ENCODE results near the gene PNISR.

PNISR gene

DNA sequence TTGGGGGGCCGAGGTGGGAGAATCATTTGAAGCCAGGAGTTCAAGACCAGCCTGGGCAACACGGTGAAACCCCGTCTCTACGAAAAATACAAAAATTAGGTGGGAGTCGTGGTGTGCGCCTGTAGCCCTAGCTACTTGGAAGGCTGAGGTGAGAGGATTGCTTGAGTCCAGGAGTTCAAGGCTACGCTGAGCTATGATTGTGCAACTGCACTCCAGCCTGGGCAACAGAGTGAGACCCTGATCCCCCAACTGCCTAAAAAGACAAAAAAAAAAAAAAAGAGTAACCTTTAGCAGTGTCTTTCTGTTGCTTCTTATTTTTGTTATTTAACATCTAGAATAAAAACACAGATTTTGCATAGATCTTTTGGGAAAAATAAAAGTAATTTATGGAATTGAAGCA lies 18.0 kb downstream of the PNISR start:
- DNase-seq = no peak

GRCh38 chr6:99402448-99402847 lies 22.7 kb downstream of the PNISR start:
- no peak for DNase-seq

GRCh38 chr6:99397287-99397686 lies 27.8 kb downstream of the PNISR start:
- DNase-seq = no peak

DNA sequence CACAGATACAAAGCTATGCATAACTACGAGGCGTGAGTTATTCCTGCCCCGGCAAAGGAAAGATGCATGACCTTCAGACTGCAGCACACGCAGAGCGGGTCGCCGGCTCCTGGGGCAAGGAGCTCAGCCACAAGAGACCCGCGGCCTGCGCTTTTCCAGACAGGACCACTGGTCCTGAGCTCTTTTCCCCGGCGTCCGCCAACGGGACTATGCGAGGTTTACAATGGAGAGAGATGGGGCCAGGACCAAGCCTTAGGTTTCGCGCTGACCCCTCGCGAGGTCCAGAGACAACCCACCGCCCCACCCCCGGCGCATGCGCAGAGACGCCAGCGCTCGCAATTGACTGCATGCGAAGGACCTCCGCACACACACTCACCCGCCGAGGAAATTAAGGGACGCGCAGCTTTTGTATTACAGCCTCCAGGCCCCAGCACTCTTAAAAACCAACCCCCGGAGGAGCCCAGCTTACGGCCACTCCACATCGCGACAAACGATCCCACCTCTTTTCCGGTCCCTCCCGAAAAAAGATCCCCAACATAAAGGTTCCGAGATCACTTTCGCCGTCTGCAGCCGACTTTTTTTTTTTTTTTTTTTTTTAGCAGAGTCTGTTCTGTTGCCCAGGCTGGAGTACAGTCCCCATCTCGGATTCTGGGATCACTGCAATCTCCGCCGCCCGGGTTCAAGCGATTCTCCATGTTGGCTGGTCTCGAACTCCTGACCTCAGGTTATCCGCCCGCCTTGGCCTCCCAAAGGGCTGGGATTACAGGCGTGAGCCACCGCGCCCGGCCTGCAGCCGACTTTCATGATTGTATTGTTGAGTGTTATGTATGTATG lies 31.2 kb downstream of the PNISR start, which contains the start of gene COQ3:
Gene COQ3 (minus strand): TSS at position 498 of the 834 bp plus-strand sequence. CDS start 16 bp downstream, at position 482.
- DNase-seq = peak; percentile 74

DNA sequence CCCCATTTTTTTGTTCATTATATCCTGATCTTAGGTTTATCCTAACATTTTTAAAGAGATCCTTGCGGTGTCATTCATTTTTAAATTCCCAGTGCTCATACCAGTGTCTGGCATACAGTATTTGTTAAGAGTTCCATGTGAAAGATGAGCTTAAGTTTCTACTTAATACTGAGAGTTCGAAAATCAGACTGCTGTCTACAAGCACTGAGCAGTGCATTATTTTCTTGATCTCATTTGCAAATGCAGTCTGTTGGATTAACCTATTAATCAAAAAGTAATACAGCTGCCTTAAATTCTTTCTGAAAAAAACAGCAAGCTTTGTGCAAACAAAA lies 31.8 kb downstream of the PNISR start:
- no peak for DNase-seq

GRCh38 chr6:99390896-99391295 lies 34.2 kb downstream of the PNISR start:
- no peak for DNase-seq

DNA sequence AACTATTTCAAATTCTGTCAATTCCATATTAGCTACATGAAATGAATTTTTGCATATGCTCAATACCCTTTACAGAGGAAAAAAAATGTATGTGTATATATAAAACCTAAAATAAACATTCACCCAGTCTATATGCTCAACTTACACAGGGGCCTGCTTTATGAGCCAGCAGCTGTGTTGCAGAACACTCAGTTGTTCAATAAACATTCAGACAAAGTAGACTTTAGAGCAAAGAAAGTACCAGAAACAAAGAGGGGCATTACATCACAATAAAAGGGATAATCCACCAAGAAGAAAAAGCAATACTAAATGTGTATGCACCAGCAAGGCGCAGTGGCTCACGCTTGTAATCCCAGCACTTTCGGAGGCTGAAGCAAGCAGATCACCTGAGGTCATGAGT lies 40.6 kb downstream of the PNISR start:
- no peak for DNase-seq

DNA sequence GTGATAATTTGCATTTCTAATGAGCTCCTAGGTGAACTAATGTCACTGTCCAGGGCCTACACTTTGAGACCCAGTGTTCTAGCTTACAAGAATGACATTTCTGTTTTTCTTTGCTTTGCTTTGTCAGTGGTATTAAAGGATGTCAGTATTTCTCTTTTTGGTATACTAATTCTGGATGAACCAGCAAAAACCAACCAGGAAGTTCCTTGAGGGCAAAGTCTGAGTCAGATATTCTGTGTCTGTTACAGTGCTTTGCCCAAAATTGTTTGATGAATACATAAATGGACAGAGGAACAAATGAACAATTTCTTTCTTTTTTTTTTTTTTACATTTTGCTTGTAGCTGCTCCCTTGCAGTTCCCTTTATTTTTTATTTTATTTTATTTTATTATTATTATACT lies 46.5 kb downstream of the PNISR start:
- no peak for DNase-seq

- DNase-seq = no peak
Measured at GRCh38 chr6:99369533-99369932, 55.6 kb downstream of the PNISR start.

- no peak for DNase-seq
Measured at GRCh38 chr6:99366852-99367251, 58.3 kb downstream of the PNISR start.

DNA sequence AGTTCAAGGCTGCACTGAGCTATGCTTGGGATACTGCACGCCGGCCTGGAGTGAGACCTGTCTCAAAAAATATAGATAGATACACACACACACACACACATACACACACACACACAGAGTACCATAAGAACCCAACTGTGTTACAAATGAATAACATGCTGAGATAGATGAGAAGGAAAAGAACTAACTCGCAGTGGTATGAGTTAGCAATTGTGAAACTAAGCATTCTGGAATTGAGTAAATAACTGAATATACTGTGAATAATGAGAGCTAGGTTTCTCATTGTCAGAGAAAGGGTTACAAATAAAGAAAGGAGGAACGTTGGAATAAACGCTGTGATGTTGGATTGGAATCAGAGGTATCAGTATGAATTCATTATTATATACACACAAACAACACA lies 61.1 kb downstream of the PNISR start:
- no peak for DNase-seq

GRCh38 chr6:99362678-99363268 lies 62.3 kb downstream of the PNISR start:
- no peak for DNase-seq

DNA sequence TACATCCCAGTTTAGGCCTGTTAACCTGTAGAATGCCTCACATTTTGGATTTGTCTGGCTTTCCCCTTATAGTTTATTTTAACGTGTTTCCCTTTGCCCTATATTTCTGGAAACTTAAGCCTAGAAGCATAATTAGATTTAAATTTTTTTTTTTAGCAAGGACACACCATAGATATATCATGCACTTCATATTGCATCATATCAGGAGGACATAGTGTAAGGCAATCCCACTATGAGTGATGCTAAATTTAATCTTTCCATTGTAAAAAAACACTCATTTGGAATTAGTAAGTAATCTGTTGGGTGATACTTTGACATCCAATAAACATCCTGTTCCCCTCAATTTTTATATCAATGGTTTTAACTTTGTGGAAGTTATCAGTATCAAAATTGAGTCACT lies 65.3 kb downstream of the PNISR start:
- DNase-seq = no peak

DNA sequence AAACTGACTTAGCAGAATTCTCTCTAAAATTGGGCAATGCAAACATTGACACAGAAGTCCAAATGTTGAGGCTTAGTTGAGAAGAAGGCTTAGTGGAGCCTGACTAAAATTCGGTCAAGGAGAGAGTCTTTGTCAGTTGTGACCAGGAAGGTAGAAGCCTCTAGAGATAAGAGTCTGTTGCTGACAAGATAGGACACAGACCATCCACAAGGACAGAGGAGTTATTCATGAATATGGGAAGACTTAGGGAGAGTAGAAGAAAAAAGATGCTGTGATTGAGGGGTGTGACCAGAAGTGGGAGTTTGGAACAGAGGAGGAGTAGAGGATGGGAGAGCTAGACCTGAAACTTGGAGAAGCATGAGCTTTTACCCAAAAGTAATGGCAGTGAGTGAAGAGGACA lies 68.5 kb downstream of the PNISR start:
- no peak for DNase-seq

GRCh38 chr6:99354983-99355382 lies 70.1 kb downstream of the PNISR start:
- DNase-seq = no peak

GRCh38 chr6:99353126-99353525 lies 72.0 kb downstream of the PNISR start:
- DNase-seq = no peak

- DNase-seq = no peak
Measured at GRCh38 chr6:99350573-99350972, 74.5 kb downstream of the PNISR start.

GRCh38 chr6:99349171-99350141 lies 75.7 kb downstream of the PNISR start, which contains the start of gene FAXC:
FAXC (minus strand) TSS chr6:99349674; CDS start chr6:99349372, 302 bp downstream.
- DNase-seq = no peak

DNA sequence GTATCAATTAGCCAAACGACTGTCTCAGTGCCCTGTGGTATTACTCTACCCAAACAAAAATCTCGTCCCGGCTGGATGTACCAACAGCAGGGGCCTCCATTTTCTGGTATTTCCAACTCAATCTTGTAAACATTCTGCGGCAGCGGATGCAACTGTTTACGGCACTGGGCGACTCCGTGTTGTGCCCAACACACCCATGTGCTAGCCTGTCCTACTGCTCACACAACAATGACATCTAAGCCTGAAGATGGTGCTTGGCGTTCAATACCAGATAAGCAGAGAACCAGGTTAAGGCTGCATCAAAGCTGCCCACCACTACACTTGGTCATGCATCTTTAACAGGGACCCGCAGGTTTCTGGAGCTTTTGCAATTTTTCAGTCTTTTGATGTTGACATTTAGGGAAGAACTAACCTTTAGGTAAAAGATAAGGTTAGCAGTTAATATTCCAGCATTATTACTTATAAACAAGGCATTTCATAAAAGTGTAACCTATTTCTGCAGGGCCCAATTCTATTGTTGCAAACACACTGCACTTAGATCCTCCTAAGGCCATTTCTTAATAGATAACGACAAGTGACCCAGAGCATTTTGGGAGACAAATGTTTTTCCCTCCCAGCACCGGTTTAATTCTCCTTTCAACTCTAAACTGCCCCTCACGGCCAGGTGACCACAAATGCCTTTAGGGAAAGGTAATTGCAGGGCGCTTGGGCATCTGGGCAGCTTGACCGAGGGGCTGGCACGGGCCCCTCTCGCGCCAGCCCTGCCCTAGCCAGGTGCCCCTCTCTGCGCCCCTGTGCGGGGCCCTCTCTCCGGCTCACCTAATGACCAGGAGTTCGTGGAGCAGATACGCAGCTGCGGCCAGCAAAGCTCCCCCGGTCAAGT lies 76.6 kb downstream of the PNISR start:
- no peak for DNase-seq
